Heart right ventricle (tissue), 16 donors: Measurements from ENCODE around the gene IER5L. TPM values are rescaled to one million over a fixed set of nuclear protein-coding genes. Genes with fewer than 3 reads are reported as not detected.

Experiments used
- ATAC-seq, 8 donors: fragments of 200-7000 bp; cut with Tn5 transposase; one replicate each; pipeline ENCODE4 v1.9.1; 2020; ENCODE audit warnings: mild to moderate bottlenecking in 8 of 8, moderate library complexity in 8 of 8, moderate number of reproducible peaks in 1 of 8
- DNase-seq, 2 donors: peaks; one replicate each; pipeline ENCODE4 v3.0.0-alpha.2; 2020
- H3K27ac ChIP-seq, 10 donors: fragments of 200-600 bp; sonication (generic) in 2 of 10; one replicate each; pipeline versions ENCODE4 v1.5.0 to v1.8.0; 2020 to 2022; ENCODE audit warnings: mild to moderate bottlenecking in 3 of 10
- H3K27me3 ChIP-seq, 7 donors: fragments of 200-600 bp; one replicate each; pipeline ENCODE4 v1.8.0; 2021 to 2022; ENCODE audit warnings: mild to moderate bottlenecking in 2 of 7
- H3K36me3 ChIP-seq, 9 donors: fragments of 200-600 bp; sonication (generic) in 1 of 9; one replicate each; pipeline versions ENCODE4 v1.5.0 to v1.8.0; 2020 to 2022; ENCODE audit warnings: mild to moderate bottlenecking in 2 of 9
- H3K4me1 ChIP-seq, 9 donors: fragments of 200-600 bp; sonication (generic) in 1 of 9; one replicate each; pipeline versions ENCODE4 v1.5.0 to v1.8.0; 2020 to 2022; ENCODE audit warnings: mild to moderate bottlenecking in 4 of 9
- H3K4me3 ChIP-seq, 10 donors: fragments of 200-600 bp; sonication (generic) in 2 of 10; one replicate each; pipeline versions ENCODE4 v1.5.0 to v1.8.0; 2020 to 2022; ENCODE audit warnings: mild to moderate bottlenecking in 7 of 10, moderate library complexity in 2 of 10
- H3K9me3 ChIP-seq, 11 donors: fragments of 200-600 bp in 10 of 11; sonication (generic) in 2 of 11; one replicate each; pipeline versions ENCODE4 v1.5.0 to v1.8.0; 2013 to 2022; ENCODE audit warnings: mild to moderate bottlenecking in 2 of 11, control low read depth in 1 of 11, moderate library complexity in 1 of 11
- CTCF ChIP-seq, 9 donors: fragments of 200-600 bp; sonication (generic) in 2 of 9; IDR thresholded peaks; one replicate each; pipeline versions ENCODE4 v1.5.0 to v1.8.0; 2021 to 2022; ENCODE audit warnings: antibody characterized with exemption in 9 of 9, mild to moderate bottlenecking in 5 of 9, moderate library complexity in 1 of 9
- WGBS, 2 donors: extraction: QIAGEN DNeasy Blood & Tissue Kit; methylation state at CpG; one replicate each; pipeline ENCODE4 v1.1.7; 2013; ENCODE audit warnings: inconsistent platforms in 1 of 2; 5-methylcytosine and 5-hydroxymethylcytosine counted together
- intact Hi-C, 10 donors: fragments of 100-400 bp; cut with DNase I; formaldehyde crosslinking; loops; one replicate each; pipeline versions ENCODE4 v1.11.1 to v1.14.2; 2022
- polyA plus RNA-seq, 2 donors: library from polyadenylated mRNA; stranded (reverse); fragments of 200-250 nt; gene quantifications; one replicate each; pipeline ENCODE4 v1.2.3, GENCODE V29; 2013
- total RNA-seq, 10 donors: library from RNA; stranded (reverse); fragmentation: NEBNext Ultra II Directional in 3 of 10; extraction: Animal tissue kit (Norgen Biotek cat#: 25700) in 3 of 10; gene quantifications; one replicate each; pipeline versions ENCODE4 v1.2.1 to v1.2.4, GENCODE V29; 2021 to 2023
- donor health status: Arrhythmogenic right ventricular cardiomyopathy.
- donor health status: ischemic (EF 13 %, LVEDD 7.1; RV severe dilation, severe dysfunction).
- donor health status: healthy with polysubstance abuse.
- donor health status: DM: no; HTN: yes; CAD: no.
- donor health status: DM: no; HTN: no; CAD: no.
- donor health status: ischemic (EF 25% LVEDD 6.9; RV normal size, moderate dysfunction).
- donor health status: ischemic (EF 25% LVEDD 5.7; RV mildly dilated, moderate dysfunction).
- donor health status: healthy.
- donor health status: DM: yes; HTN: yes; CAD: no.
- donor health status: Ischemic cardiomyopathy.
- donor health status: ischemic (EF 35%, LVEDD 5.7; RV mildly dilated, moderate dysfunction).
- donor health status: nonischemic (EF 11% LVEDD 7.7; RV severe dilation, severe dysfunction).
- donor health status: DM: yes; HTN: yes; CAD: no.
- donor health status: PGD.
- donor health status: ischemic (EF 29% LVEDD 5.4; RV normal size, mild dysfunction).
- donor health status: nonischemic (EF 23%, LVEDD 6.1; RV moderate dilation, normal function).

The IER5L gene
- total and polyA plus RNA-seq, 12 donors = 1.2 to 26.3 (median 5.6) TPM

- intact Hi-C loops = loop anchor here in 9 of 10 donors (1.0 to 10.0 kb wide), 17 partner anchors 35 to 434 kb away; no protein-coding TSS in a partner anchor
- Histone ChIP-seq H3K4me1 (peaks cover 11 to 42% (median 36%) of the 10 kb centered on the region in 9 donors), H3K27ac (peak overlapping the region; percentile 96 to 100 (median 98)), H3K36me3 (peaks cover 0 to 6% (median 0%) of the 10 kb centered on the region in 9 donors), H3K9me3 (no peaks in the 10 kb centered on the region), H3K4me3 (peak overlapping the region; percentile 60 to 100 (median 96)), H3K27me3 (peaks cover 0 to 6% (median 0%) of the 10 kb centered on the region in 7 donors)
- ATAC-seq (no peak), DNase-seq (peak in 1 of 2 donors; percentile 55)
- peak in 1 of 9 donors; percentile 3 for TF ChIP-seq CTCF (IDR thresholded peaks at IDR 0.05)
- WGBS, 2 donors = 0 to 1% methylated on average over 65 to 80 of the region's 80 CpGs
Observed at GRCh38 chr9:129176701-129177442, 1.2 kb downstream of the IER5L start.

GRCh38 chr9:129175825-129176633, 2.0 kb downstream of the IER5L start:
- 0 to 1% methylated on average over 47 of the region's 47 CpGs for WGBS, 2 donors
- Histone ChIP-seq H3K9me3 (no peaks in the 10 kb centered on the region), H3K36me3 (peaks cover 0 to 6% (median 0%) of the 10 kb centered on the region in 9 donors), H3K27ac (peak overlapping the region; percentile 96 to 100 (median 98)), H3K4me1 (peaks cover 11 to 42% (median 36%) of the 10 kb centered on the region in 9 donors), H3K27me3 (peaks cover 0 to 6% (median 0%) of the 10 kb centered on the region in 7 donors), H3K4me3 (peak overlapping the region; percentile 60 to 100 (median 96))
- TF ChIP-seq CTCF (IDR thresholded peaks at IDR 0.05) = no peak
- ATAC-seq (peak; percentile 20 to 69 (median 49)), DNase-seq (peak; percentile 81 to 89)
- intact Hi-C loops = loop anchor here in 9 of 10 donors (1.0 to 10.0 kb wide), 21 partner anchors 34 to 435 kb away; no protein-coding TSS in a partner anchor

GRCh38 chr9:129175515-129175824, 2.6 kb downstream of the IER5L start:
- peak overlapping the region; percentile 96 to 100 (median 98) for H3K27ac ChIP-seq
- ATAC-seq (no peak), DNase-seq (no peak)
- H3K27me3 ChIP-seq = peaks cover 0 to 6% (median 0%) of the 10 kb centered on the region in 7 donors
- H3K4me3 ChIP-seq = peak overlapping the region; percentile 60 to 100 (median 96)
- no peaks in the 10 kb centered on the region for H3K9me3 ChIP-seq
- TF ChIP-seq CTCF (IDR thresholded peaks at IDR 0.05) = no peak
- WGBS, 2 donors = 5 to 8% methylated on average over 10 of the region's 10 CpGs
- intact Hi-C loops = loop anchor here in 9 of 10 donors (2.0 to 10.0 kb wide), 17 partner anchors 33 to 435 kb away; no protein-coding TSS in a partner anchor
- H3K4me1 ChIP-seq = peaks cover 11 to 44% (median 36%) of the 10 kb centered on the region in 9 donors
- H3K36me3 ChIP-seq = peaks cover 0 to 6% (median 0%) of the 10 kb centered on the region in 9 donors
